H1 (cell line): ENCODE results near the gene TBC1D2. TPM values are rescaled to one million over a fixed set of nuclear protein-coding genes. Genes with fewer than 3 reads are reported as not detected.

Experiments used
- EZH2 ChIP-seq: fragments of 200-600 bp; sonication (generic); IDR thresholded peaks from 2 replicates; pipeline ENCODE4 v1.7.1; 2012; ENCODE audit warnings: low read depth, mild to moderate bottlenecking, moderate library complexity, low read length, inconsistent platforms; ENCODE audit not compliant: severe bottlenecking
- NANOG ChIP-seq: IDR thresholded peaks from 2 replicates; pipeline ENCODE4 v1.6.1; 2011; ENCODE audit warnings: low read length, low read depth, mild to moderate bottlenecking, inconsistent platforms; ENCODE audit not compliant: insufficient read depth, poor library complexity, severe bottlenecking
- POLR2A ChIP-seq, 2 experiments: IDR thresholded peaks; 1 replicate in 1 of 2; 2 replicates in 1 of 2; pipeline ENCODE4 v1.6.1; 2011; ENCODE audit warnings: low read depth in 2 of 2, low read length in 2 of 2, mild to moderate bottlenecking in 2 of 2; ENCODE audit errors: control extremely low read depth in 1 of 2
- polyA plus RNA-seq, 7 experiments: library from polyadenylated mRNA; depleted of rRNA in 3 of 7; stranded (reverse) in 5 of 7; unstranded in 2 of 7; fragments of >200 nt in 5 of 7; fragments of 200-250 nt in 2 of 7; gene quantifications; 1 replicate in 5 of 7; 2 replicates in 1 of 7; 4 replicates in 1 of 7; pipeline versions ENCODE4 v1.2.1 to v1.2.3, GENCODE V29; 2011 to 2013; ENCODE audit warnings: missing spikeins in 2 of 7, mixed read lengths in 2 of 7
- total RNA-seq: library from RNA; stranded (reverse); fragmentation: NEBNext Ultra II Directional; extraction: Animal tissue kit (Norgen Biotek cat#: 25700); gene quantifications from 2 replicates; pipeline ENCODE4 v1.2.1, GENCODE V29; 2021

The TBC1D2 gene
- total and polyA plus RNA-seq, 2 of the 8 experiments (the other 6 are each of a cell fraction or from before 2014, with no cell fraction given) = 7.4 TPM

- no peak for TF ChIP-seq POLR2A (IDR thresholded peaks at IDR 0.05; ENCODE audit: control extremely low read depth in 1 of 2, low read depth in 2 of 2, low read length in 2 of 2)
- no peak for TF ChIP-seq NANOG
- no peak for TF ChIP-seq EZH2
Measured at GRCh38 chr9:98182889-98183599, 72.4 kb downstream of the TBC1D2 start (continued).
